ENCODE data around the gene LSM14B.

DNA sequence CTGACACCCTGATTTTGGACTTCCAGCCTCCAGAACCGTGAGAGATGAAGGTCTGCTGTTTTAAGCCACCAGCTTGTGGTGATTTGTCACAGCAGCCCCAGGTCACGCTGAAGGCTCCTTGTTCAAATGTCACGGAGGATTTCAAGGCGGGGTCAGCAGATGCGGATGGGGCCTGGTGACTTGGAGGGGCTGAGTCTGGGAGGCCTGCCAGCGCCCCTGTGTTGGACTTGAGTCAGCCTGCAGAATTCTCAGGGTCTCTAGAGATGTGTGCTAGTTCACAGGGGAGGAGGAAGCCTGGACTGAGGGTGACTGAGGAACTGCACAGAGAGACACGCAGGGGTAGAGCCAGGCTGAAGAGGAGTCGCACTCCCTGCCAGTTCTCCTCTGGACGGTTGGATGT lies 37.1 kb upstream of the LSM14B start:
- TF ChIP-seq, protein P1, sequence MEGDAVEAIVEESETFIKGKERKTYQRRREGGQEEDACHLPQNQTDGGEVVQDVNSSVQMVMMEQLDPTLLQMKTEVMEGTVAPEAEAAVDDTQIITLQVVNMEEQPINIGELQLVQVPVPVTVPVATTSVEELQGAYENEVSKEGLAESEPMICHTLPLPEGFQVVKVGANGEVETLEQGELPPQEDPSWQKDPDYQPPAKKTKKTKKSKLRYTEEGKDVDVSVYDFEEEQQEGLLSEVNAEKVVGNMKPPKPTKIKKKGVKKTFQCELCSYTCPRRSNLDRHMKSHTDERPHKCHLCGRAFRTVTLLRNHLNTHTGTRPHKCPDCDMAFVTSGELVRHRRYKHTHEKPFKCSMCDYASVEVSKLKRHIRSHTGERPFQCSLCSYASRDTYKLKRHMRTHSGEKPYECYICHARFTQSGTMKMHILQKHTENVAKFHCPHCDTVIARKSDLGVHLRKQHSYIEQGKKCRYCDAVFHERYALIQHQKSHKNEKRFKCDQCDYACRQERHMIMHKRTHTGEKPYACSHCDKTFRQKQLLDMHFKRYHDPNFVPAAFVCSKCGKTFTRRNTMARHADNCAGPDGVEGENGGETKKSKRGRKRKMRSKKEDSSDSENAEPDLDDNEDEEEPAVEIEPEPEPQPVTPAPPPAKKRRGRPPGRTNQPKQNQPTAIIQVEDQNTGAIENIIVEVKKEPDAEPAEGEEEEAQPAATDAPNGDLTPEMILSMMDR (conservative IDR thresholded peaks at IDR 0.05), result no peak
- TF ChIP-seq EZH2 (IDR thresholded peaks at IDR 0.05; ENCODE audit: low read depth), result no peak
